Activated CD4-positive, alpha-beta T cell treated with anti-CD3 and anti-CD28 coated beads, Interleukin-2, Interleukin-6, amounts not matched to agents 100 ng/mL and 50 ng/mL, durations not matched to agents 16 hours and 8 hours (primary cell): ENCODE data around the gene GPR107.

Source experiments
- DNase-seq: peaks from one replicate; pipeline ENCODE4 v3.0.0-alpha.2; 2020

The GPR107 gene

GRCh38 chr9:130058887-130059286 lies 5.2 kb downstream of the GPR107 start:
- no peak for DNase-seq

GRCh38 chr9:130060296-130060695 lies 6.6 kb downstream of the GPR107 start:
- DNase-seq = no peak

GRCh38 chr9:130062750-130063149 lies 9.0 kb downstream of the GPR107 start:
- DNase-seq = no peak

GRCh38 chr9:130064621-130065020 lies 10.9 kb downstream of the GPR107 start:
- DNase-seq = no peak

- no peak for DNase-seq
Observed at GRCh38 chr9:130069048-130069447, 15.3 kb downstream of the GPR107 start.

- DNase-seq = no peak
Observed at GRCh38 chr9:130072515-130073235, 19.0 kb downstream of the GPR107 start.

GRCh38 chr9:130073373-130073772 lies 19.7 kb downstream of the GPR107 start:
- no peak for DNase-seq

GRCh38 chr9:130078547-130078946 lies 24.8 kb downstream of the GPR107 start:
- DNase-seq = no peak

GRCh38 chr9:130084337-130084736 lies 30.6 kb downstream of the GPR107 start:
- no peak for DNase-seq

- DNase-seq = no peak
Observed at GRCh38 chr9:130088051-130088450, 34.3 kb downstream of the GPR107 start.

GRCh38 chr9:130089141-130089540 lies 35.4 kb downstream of the GPR107 start:
- DNase-seq = no peak

- DNase-seq = no peak
Observed at GRCh38 chr9:130090915-130091314, 37.2 kb downstream of the GPR107 start.

- DNase-seq = no peak
Observed at GRCh38 chr9:130092910-130093309, 39.2 kb downstream of the GPR107 start.

GRCh38 chr9:130095872-130096271 lies 42.2 kb downstream of the GPR107 start:
- DNase-seq = no peak

- DNase-seq = no peak
Observed at GRCh38 chr9:130100681-130101080, 47.0 kb downstream of the GPR107 start.

GRCh38 chr9:130101915-130102314 lies 48.2 kb downstream of the GPR107 start:
- no peak for DNase-seq

GRCh38 chr9:130104491-130105193 lies 50.9 kb downstream of the GPR107 start:
- DNase-seq = no peak

GRCh38 chr9:130106860-130107233 lies 53.1 kb downstream of the GPR107 start:
- no peak for DNase-seq

GRCh38 chr9:130107234-130107861 lies 53.6 kb downstream of the GPR107 start:
- DNase-seq = peak; percentile 87

- no peak for DNase-seq
Observed at GRCh38 chr9:130107955-130108354, 54.2 kb downstream of the GPR107 start.

GRCh38 chr9:130110166-130110565 lies 56.5 kb downstream of the GPR107 start:
- DNase-seq = peak; percentile 29

GRCh38 chr9:130110596-130111021 lies 56.9 kb downstream of the GPR107 start:
- DNase-seq = no peak

GRCh38 chr9:130111786-130112537 lies 58.3 kb downstream of the GPR107 start:
- DNase-seq = no peak
